Natural killer cell (primary cell): ENCODE data around the gene COPRS. TPM values are rescaled to one million over a fixed set of nuclear protein-coding genes. Genes with fewer than 3 reads are reported as not detected.

Experiments
- ATAC-seq, 3 donors: fragments of 150-1000 bp in 2 of 3; fragments of 200-7000 bp in 1 of 3; cut with Tn5 transposase; 1 replicate in 1 of 3; 2 replicates in 2 of 3; pipeline ENCODE4 v1.10.0; 2021; ENCODE audit warnings: mild to moderate bottlenecking in 2 of 3, moderate library complexity in 2 of 3
- DNase-seq, 2 donors: peaks; one replicate each; pipeline versions ENCODE4 v3.0.0 to v3.0.0-alpha.2; 2013 to 2021; ENCODE audit warnings: mixed read lengths in 1 of 2
- H3K27ac ChIP-seq: one replicate; pipeline ENCODE4 v1.5.1; 2013; ENCODE audit warnings: mild to moderate bottlenecking, low read length
- H3K27me3 ChIP-seq: one replicate; pipeline ENCODE4 v1.6.1; 2013; ENCODE audit warnings: low read length; ENCODE audit not compliant: control insufficient read depth, insufficient read depth
- H3K36me3 ChIP-seq: one replicate; pipeline ENCODE4 v1.6.1; 2013; ENCODE audit warnings: low read length; ENCODE audit not compliant: control insufficient read depth, insufficient read depth
- H3K4me1 ChIP-seq: one replicate; pipeline ENCODE4 v1.6.1; 2013; ENCODE audit warnings: low read length; ENCODE audit not compliant: control insufficient read depth, insufficient read depth
- H3K4me3 ChIP-seq: one replicate; pipeline ENCODE4 v1.5.1; 2013; ENCODE audit warnings: low read length
- H3K9me3 ChIP-seq: one replicate; pipeline ENCODE4 v1.6.1; 2013; ENCODE audit warnings: low read length; ENCODE audit not compliant: control insufficient read depth, insufficient read depth
- H3K27ac Mint-ChIP-seq, 2 donors: one replicate each; pipeline ENCODE4 v1.8.0; 2022; ENCODE audit warnings: mild to moderate bottlenecking in 2 of 2, mixed read lengths in 2 of 2, moderate library complexity in 1 of 2
- H3K27me3 Mint-ChIP-seq, 2 donors: one replicate each; pipeline ENCODE4 v1.8.0; 2022; ENCODE audit warnings: low read depth in 2 of 2, mixed read lengths in 2 of 2
- H3K36me3 Mint-ChIP-seq: one replicate; pipeline ENCODE4 v1.8.0; 2022; ENCODE audit warnings: mixed read lengths
- H3K4me1 Mint-ChIP-seq, 2 donors: one replicate each; pipeline ENCODE4 v1.8.0; 2022; ENCODE audit warnings: mixed read lengths in 2 of 2
- H3K4me3 Mint-ChIP-seq: one replicate; pipeline ENCODE4 v1.8.0; 2022; ENCODE audit warnings: mild to moderate bottlenecking, moderate library complexity, mixed read lengths
- H3K9me3 Mint-ChIP-seq, 2 donors: one replicate each; pipeline ENCODE4 v1.8.0; 2022; ENCODE audit warnings: mixed read lengths in 2 of 2
- WGBS: methylation state at CpG from one replicate; pipeline ENCODE4 v1.1.7; 2013; ENCODE audit warnings: missing lambda C conversion rate; ENCODE audit not compliant: insufficient coverage; 5-methylcytosine and 5-hydroxymethylcytosine counted together
- intact Hi-C: fragments of 100-400 bp; cut with micrococcal nuclease; formaldehyde crosslinking; loops from one replicate; pipeline ENCODE4 v1.14.2; 2022
- total RNA-seq, 4 donors: library from RNA; stranded (reverse); fragments of 120-200 nt in 1 of 4; gene quantifications; one replicate each; pipeline versions ENCODE4 v1.2.3 to v1.2.4, GENCODE V29; 2013 to 2022
- TF ChIP-seq, protein P1 (sequence below): fragments of 200-600 bp; IDR thresholded peaks from one replicate; pipeline ENCODE4 v1.8.0; 2022; ENCODE audit warnings: antibody characterized with exemption

The COPRS gene
- total RNA-seq, 3 donors from 2014 or later (not counting 1 experiment from before 2014, with no cell fraction given): 3.1 to 4.9 (median 3.4) TPM

DNA sequence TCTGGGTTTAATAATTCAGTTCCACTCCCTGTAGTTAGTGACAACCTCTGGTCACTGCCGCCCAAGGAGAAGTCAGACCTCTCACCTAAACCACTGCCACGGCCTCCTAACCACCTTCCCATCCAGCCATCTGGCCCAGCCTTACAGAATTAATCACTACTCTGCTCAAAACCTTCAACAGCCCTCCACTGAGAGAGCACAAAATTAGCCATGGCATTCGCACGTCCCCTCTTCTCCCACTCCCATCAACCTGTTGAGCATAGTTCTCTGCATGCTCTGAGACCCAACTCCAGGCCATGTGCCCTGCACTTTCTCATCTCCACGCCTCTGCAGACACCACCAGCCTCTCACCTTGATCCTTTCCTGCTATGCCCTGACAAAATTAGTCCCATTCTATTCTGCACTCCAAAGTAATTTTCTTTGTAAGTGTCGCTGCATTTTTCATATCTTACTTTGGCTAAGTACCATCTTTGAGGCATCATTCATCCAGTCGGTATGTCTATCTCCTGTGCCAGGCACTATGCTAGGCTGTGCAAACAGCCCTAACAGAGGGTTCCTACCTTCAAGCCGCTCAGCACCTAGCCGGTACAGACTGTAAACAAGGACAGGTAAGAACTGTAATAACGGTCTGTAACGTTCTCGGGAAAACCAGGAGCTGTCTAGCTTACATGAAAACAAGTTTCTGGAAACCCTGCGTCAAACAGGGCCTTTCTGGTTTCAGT is 963 bp downstream of the COPRS start:
- intact Hi-C loops: no loop called here
- no peaks in the 10 kb centered on the region for H3K9me3 Mint-ChIP-seq
- H3K27me3 Mint-ChIP-seq: no peaks in the 10 kb centered on the region
- TF ChIP-seq, protein P1, sequence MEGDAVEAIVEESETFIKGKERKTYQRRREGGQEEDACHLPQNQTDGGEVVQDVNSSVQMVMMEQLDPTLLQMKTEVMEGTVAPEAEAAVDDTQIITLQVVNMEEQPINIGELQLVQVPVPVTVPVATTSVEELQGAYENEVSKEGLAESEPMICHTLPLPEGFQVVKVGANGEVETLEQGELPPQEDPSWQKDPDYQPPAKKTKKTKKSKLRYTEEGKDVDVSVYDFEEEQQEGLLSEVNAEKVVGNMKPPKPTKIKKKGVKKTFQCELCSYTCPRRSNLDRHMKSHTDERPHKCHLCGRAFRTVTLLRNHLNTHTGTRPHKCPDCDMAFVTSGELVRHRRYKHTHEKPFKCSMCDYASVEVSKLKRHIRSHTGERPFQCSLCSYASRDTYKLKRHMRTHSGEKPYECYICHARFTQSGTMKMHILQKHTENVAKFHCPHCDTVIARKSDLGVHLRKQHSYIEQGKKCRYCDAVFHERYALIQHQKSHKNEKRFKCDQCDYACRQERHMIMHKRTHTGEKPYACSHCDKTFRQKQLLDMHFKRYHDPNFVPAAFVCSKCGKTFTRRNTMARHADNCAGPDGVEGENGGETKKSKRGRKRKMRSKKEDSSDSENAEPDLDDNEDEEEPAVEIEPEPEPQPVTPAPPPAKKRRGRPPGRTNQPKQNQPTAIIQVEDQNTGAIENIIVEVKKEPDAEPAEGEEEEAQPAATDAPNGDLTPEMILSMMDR: no peak
- no peak overlapping the region for H3K27ac ChIP-seq
- DNase-seq (peak in 1 of 2 donors; percentile 11), ATAC-seq (no peak)
- no peaks in the 10 kb centered on the region for H3K36me3 Mint-ChIP-seq
- H3K27ac Mint-ChIP-seq: peak overlapping the region in 1 of 2 donors; percentile 51
- H3K4me3 ChIP-seq: peak overlapping the region; percentile 37
- peaks cover 5% of the 10 kb centered on the region for H3K36me3 ChIP-seq
- 39% methylated on average over 13 of the region's 13 CpGs for WGBS
- H3K4me3 Mint-ChIP-seq: peak overlapping the region; percentile 91
- peaks cover 14 to 15% of the 10 kb centered on the region in 2 donors for H3K4me1 Mint-ChIP-seq
- no peaks in the 10 kb centered on the region for H3K9me3 ChIP-seq
- H3K4me1 ChIP-seq: peaks cover 14% of the 10 kb centered on the region
- H3K27me3 ChIP-seq: no peaks in the 10 kb centered on the region

DNA sequence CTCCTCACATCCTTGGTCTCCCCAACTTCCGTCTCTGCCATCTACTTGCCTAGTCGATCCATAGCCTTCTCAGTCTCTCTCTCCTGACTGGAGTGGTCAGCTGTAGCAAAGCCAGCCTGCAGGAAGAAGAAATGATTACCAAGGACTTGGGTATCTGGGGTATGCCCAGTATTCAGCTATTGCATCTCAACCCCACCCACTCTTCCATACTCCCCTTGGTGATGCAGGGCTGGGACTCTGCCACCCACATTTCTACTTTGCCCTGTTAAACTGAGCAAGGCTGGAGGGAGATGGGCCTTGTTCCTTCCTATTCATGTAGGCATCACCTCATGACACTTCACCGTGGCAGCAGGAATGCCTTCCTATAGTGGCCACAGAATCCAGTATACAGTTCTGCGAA is 2.3 kb downstream of the COPRS start:
- no peak overlapping the region for H3K27ac ChIP-seq
- H3K27me3 Mint-ChIP-seq: no peaks in the 10 kb centered on the region
- peaks cover 14 to 15% of the 10 kb centered on the region in 2 donors for H3K4me1 Mint-ChIP-seq
- H3K4me3 Mint-ChIP-seq: no peak overlapping the region
- DNase-seq (no peak), ATAC-seq (no peak)
- peaks cover 14% of the 10 kb centered on the region for H3K4me1 ChIP-seq
- intact Hi-C loops: no loop called here
- no peaks in the 10 kb centered on the region for H3K9me3 ChIP-seq
- H3K27ac Mint-ChIP-seq: no peak overlapping the region
- H3K27me3 ChIP-seq: no peaks in the 10 kb centered on the region
- no peaks in the 10 kb centered on the region for H3K36me3 Mint-ChIP-seq
- H3K9me3 Mint-ChIP-seq: no peaks in the 10 kb centered on the region
- no peak overlapping the region for H3K4me3 ChIP-seq
- H3K36me3 ChIP-seq: no peaks in the 10 kb centered on the region
- 97% methylated on average over 4 of the region's 4 CpGs for WGBS
- TF ChIP-seq, protein P1: no peak

DNA sequence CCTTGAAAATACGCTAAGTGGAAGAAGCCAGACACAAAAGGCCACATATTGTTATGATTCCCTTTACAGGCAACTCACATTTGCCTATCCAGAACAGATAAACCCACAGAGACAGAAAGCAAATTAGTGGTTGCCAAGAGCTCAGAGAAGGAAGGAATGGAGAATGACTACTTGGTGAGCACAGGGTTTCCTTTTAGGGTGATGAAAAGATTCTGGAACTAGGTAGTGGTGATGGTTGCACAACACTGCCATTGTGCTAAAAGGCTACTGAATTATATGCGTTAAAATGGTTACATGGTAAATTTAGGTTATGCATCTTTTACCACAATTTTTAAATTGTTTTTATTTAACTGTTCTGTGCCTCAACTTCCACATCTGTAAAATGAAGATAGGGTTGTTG is 4.4 kb downstream of the COPRS start:
- intact Hi-C loops: no loop called here
- H3K36me3 ChIP-seq: no peaks in the 10 kb centered on the region
- Mint-ChIP-seq H3K9me3 (no peaks in the 10 kb centered on the region), H3K36me3 (no peaks in the 10 kb centered on the region), H3K27me3 (no peaks in the 10 kb centered on the region), H3K27ac (no peak overlapping the region), H3K4me3 (no peak overlapping the region), H3K4me1 (peaks cover 9 to 11% of the 10 kb centered on the region in 2 donors)
- ATAC-seq (no peak), DNase-seq (no peak)
- no peaks in the 10 kb centered on the region for H3K27me3 ChIP-seq
- WGBS: 100% methylated on average over 1 of the region's 2 CpGs
- no peak overlapping the region for H3K4me3 ChIP-seq
- peaks cover 13% of the 10 kb centered on the region for H3K4me1 ChIP-seq
- TF ChIP-seq, protein P1: no peak
- no peak overlapping the region for H3K27ac ChIP-seq
- no peaks in the 10 kb centered on the region for H3K9me3 ChIP-seq
